Activated T-helper 17 cell treated with anti-CD3 and anti-CD28 coated beads, Interleukin-2, amount 50 U/mL, for 72 hours (primary cell): ENCODE measurements around the gene CENPT. TPM values are rescaled to one million over a fixed set of nuclear protein-coding genes. Genes with fewer than 3 reads are reported as not detected.
"Not testable (repeated sequence)": the region's sequence is repeated elsewhere in the genome, so short reads cannot be mapped to it uniquely, and the experiment has no call there.

ENCODE experiments used
- ATAC-seq: fragments of 150-1000 bp; cut with Tn5 transposase; replicated peaks from 2 replicates; pipeline ENCODE4 v1.10.0; 2021; ENCODE audit warnings: mild to moderate bottlenecking, moderate library complexity
- H3K27ac Mint-ChIP-seq: one replicate; pipeline ENCODE4 v1.8.0; 2022; ENCODE audit warnings: mixed read lengths
- H3K27me3 Mint-ChIP-seq: one replicate; pipeline ENCODE4 v1.8.0; 2022; ENCODE audit warnings: mixed read lengths
- H3K36me3 Mint-ChIP-seq: one replicate; pipeline ENCODE4 v1.8.0; 2022; ENCODE audit warnings: low read depth, mild to moderate bottlenecking, mixed read lengths
- H3K4me1 Mint-ChIP-seq: one replicate; pipeline ENCODE4 v1.8.0; 2022; ENCODE audit warnings: mixed read lengths
- H3K4me3 Mint-ChIP-seq: one replicate; pipeline ENCODE4 v1.8.0; 2022; ENCODE audit warnings: mild to moderate bottlenecking, mixed read lengths
- H3K9me3 Mint-ChIP-seq: one replicate; pipeline ENCODE4 v1.8.0; 2022; ENCODE audit warnings: mixed read lengths
- total RNA-seq, 2 donors: library from RNA; stranded (reverse); gene quantifications; one replicate each; pipeline ENCODE4 v1.2.3, GENCODE V29; 2022

CENPT gene
- total RNA-seq, 2 donors from 2014 or later = 61.4 to 64.2 TPM

GRCh38 chr16:67868290-67868689 lies 20.8 kb upstream of the CENPT start:
- ATAC-seq = no peak
- H3K27me3 Mint-ChIP-seq = no peaks in the 10 kb centered on the region
- H3K4me3 Mint-ChIP-seq = no peak overlapping the region
- peaks cover 70% of the 10 kb centered on the region for H3K36me3 Mint-ChIP-seq
- no peak overlapping the region for H3K27ac Mint-ChIP-seq
- H3K4me1 Mint-ChIP-seq = no peaks in the 10 kb centered on the region
- no peaks in the 10 kb centered on the region for H3K9me3 Mint-ChIP-seq

- Mint-ChIP-seq H3K4me1 (no peaks in the 10 kb centered on the region), H3K27me3 (no peaks in the 10 kb centered on the region), H3K36me3 (peaks cover 71% of the 10 kb centered on the region), H3K27ac (no peak overlapping the region), H3K9me3 (no peaks in the 10 kb centered on the region), H3K4me3 (no peak overlapping the region)
- ATAC-seq = peak; percentile 60
These were observed 17.8 kb upstream of the CENPT start for GRCh38 chr16:67865318-67865717.

- Mint-ChIP-seq H3K9me3 (no peaks in the 10 kb centered on the region), H3K27ac (no peak overlapping the region), H3K36me3 (peaks cover 68% of the 10 kb centered on the region), H3K4me3 (no peak overlapping the region), H3K27me3 (no peaks in the 10 kb centered on the region), H3K4me1 (no peaks in the 10 kb centered on the region)
- no peak for ATAC-seq
These were observed 17.1 kb upstream of the CENPT start for GRCh38 chr16:67864594-67864993.

- not testable (repeated sequence) for H3K9me3 Mint-ChIP-seq, H3K4me1 Mint-ChIP-seq, H3K27ac Mint-ChIP-seq, H3K27me3 Mint-ChIP-seq, H3K4me3 Mint-ChIP-seq, ATAC-seq
- peaks cover 64% of the 10 kb centered on the region for H3K36me3 Mint-ChIP-seq
These were observed 16.6 kb upstream of the CENPT start for GRCh38 chr16:67864044-67864443.

- Mint-ChIP-seq H3K36me3 (peaks cover 67% of the 10 kb centered on the region), H3K27ac (peak overlapping the region; percentile 46), H3K4me3 (no peak overlapping the region), H3K4me1 (peaks cover 2% of the 10 kb centered on the region), H3K27me3 (no peaks in the 10 kb centered on the region), H3K9me3 (no peaks in the 10 kb centered on the region)
- ATAC-seq = no peak
These were observed 15.4 kb upstream of the CENPT start for GRCh38 chr16:67862623-67863583.

GRCh38 chr16:67861877-67862276 lies 14.4 kb upstream of the CENPT start:
- Mint-ChIP-seq H3K27ac (peak overlapping the region; percentile 46), H3K36me3 (peaks cover 59% of the 10 kb centered on the region), H3K4me3 (no peak overlapping the region), H3K9me3 (no peaks in the 10 kb centered on the region), H3K4me1 (peaks cover 11% of the 10 kb centered on the region), H3K27me3 (no peaks in the 10 kb centered on the region)
- no peak for ATAC-seq

GRCh38 chr16:67860589-67861398 lies 13.3 kb upstream of the CENPT start:
- H3K9me3 Mint-ChIP-seq = no peaks in the 10 kb centered on the region
- peaks cover 48% of the 10 kb centered on the region for H3K36me3 Mint-ChIP-seq
- H3K4me3 Mint-ChIP-seq = no peak overlapping the region
- H3K27ac Mint-ChIP-seq = peak overlapping the region; percentile 46
- no peak for ATAC-seq
- H3K27me3 Mint-ChIP-seq = no peaks in the 10 kb centered on the region
- H3K4me1 Mint-ChIP-seq = peaks cover 13% of the 10 kb centered on the region

GRCh38 chr16:67858500-67858899 lies 11.0 kb upstream of the CENPT start:
- H3K9me3 Mint-ChIP-seq = no peaks in the 10 kb centered on the region
- peaks cover 41% of the 10 kb centered on the region for H3K36me3 Mint-ChIP-seq
- H3K4me3 Mint-ChIP-seq = no peak overlapping the region
- no peak for ATAC-seq
- peaks cover 18% of the 10 kb centered on the region for H3K4me1 Mint-ChIP-seq
- H3K27ac Mint-ChIP-seq = peak overlapping the region; percentile 93
- no peaks in the 10 kb centered on the region for H3K27me3 Mint-ChIP-seq

- H3K36me3 Mint-ChIP-seq = peaks cover 41% of the 10 kb centered on the region
- H3K27me3 Mint-ChIP-seq = no peaks in the 10 kb centered on the region
- peak overlapping the region; percentile 93 for H3K27ac Mint-ChIP-seq
- H3K4me3 Mint-ChIP-seq = peak overlapping the region; percentile 35
- ATAC-seq = peak; percentile 98
- peaks cover 18% of the 10 kb centered on the region for H3K4me1 Mint-ChIP-seq
- no peaks in the 10 kb centered on the region for H3K9me3 Mint-ChIP-seq
These were observed 10.2 kb upstream of the CENPT start for GRCh38 chr16:67857547-67858233.

GRCh38 chr16:67856927-67857546 lies 9.5 kb upstream of the CENPT start:
- Mint-ChIP-seq H3K36me3 (peaks cover 41% of the 10 kb centered on the region), H3K27me3 (no peaks in the 10 kb centered on the region), H3K4me3 (peak overlapping the region; percentile 35), H3K27ac (peak overlapping the region; percentile 93), H3K4me1 (peaks cover 18% of the 10 kb centered on the region), H3K9me3 (no peaks in the 10 kb centered on the region)
- ATAC-seq = no peak

- ATAC-seq = no peak
- Mint-ChIP-seq H3K9me3 (no peaks in the 10 kb centered on the region), H3K27me3 (no peaks in the 10 kb centered on the region), H3K4me3 (no peak overlapping the region), H3K27ac (peak overlapping the region; percentile 79), H3K4me1 (peaks cover 18% of the 10 kb centered on the region), H3K36me3 (peaks cover 33% of the 10 kb centered on the region)
These were observed 8.3 kb upstream of the CENPT start for GRCh38 chr16:67855789-67856188.

- Mint-ChIP-seq H3K9me3 (no peaks in the 10 kb centered on the region), H3K27ac (peak overlapping the region; percentile 79), H3K4me3 (no peak overlapping the region), H3K36me3 (peaks cover 29% of the 10 kb centered on the region), H3K27me3 (no peaks in the 10 kb centered on the region), H3K4me1 (peaks cover 18% of the 10 kb centered on the region)
- ATAC-seq = no peak
These were observed 6.2 kb upstream of the CENPT start for GRCh38 chr16:67853670-67854069.

GRCh38 chr16:67848118-67848517 lies 625 bp upstream of the CENPT start:
- peaks cover 37% of the 10 kb centered on the region for H3K36me3 Mint-ChIP-seq

More at GRCh38 chr16:67848118-67848517, 625 bp upstream of the CENPT start:
- Mint-ChIP-seq H3K4me1 (peaks cover 9% of the 10 kb centered on the region), H3K9me3 (no peaks in the 10 kb centered on the region), H3K27me3 (no peaks in the 10 kb centered on the region), H3K4me3 (peak overlapping the region; percentile 88), H3K27ac (peak overlapping the region; percentile 89)
- no peak for ATAC-seq
